ENCODE measurements around the gene PDE9A. TPM values are rescaled to one million over a fixed set of nuclear protein-coding genes. Genes with fewer than 3 reads are reported as not detected.

The PDE9A gene
- total RNA-seq, 1 donor from 2014 or later = 12.3 TPM

DNA sequence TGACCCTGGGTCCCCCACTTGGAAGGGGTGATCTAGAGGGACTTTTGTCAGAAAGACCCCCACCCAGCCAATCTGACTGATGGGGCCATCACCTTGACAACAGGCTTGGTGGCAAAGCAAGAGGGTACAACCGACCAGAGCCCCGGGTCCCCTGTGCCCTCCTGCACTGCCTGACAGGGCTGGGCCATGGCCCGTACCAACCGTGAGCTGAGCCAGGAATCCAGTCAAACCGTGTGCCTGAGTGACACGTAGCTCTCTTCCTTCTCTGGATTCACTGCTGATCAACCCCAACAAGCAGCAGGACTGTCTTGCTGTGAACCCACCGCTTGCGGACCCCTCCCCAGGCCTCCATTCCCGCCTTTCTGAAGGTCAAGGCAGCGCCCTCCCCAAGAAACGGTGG, 27.0 kb downstream of the PDE9A start:
- Mint-ChIP-seq H3K36me3 (ENCODE audit: unreplicated experiment) (no peaks in the 10 kb centered on the region), H3K4me1 (ENCODE audit: unreplicated experiment) (peaks cover 51% of the 10 kb centered on the region), H3K4me3 (ENCODE audit: unreplicated experiment) (no peak overlapping the region), H3K27ac (ENCODE audit: unreplicated experiment) (no peak overlapping the region), H3K27me3 (ENCODE audit: unreplicated experiment) (peaks cover 11% of the 10 kb centered on the region), H3K9me3 (ENCODE audit: unreplicated experiment) (no peaks in the 10 kb centered on the region)
- TF ChIP-seq, protein P1, sequence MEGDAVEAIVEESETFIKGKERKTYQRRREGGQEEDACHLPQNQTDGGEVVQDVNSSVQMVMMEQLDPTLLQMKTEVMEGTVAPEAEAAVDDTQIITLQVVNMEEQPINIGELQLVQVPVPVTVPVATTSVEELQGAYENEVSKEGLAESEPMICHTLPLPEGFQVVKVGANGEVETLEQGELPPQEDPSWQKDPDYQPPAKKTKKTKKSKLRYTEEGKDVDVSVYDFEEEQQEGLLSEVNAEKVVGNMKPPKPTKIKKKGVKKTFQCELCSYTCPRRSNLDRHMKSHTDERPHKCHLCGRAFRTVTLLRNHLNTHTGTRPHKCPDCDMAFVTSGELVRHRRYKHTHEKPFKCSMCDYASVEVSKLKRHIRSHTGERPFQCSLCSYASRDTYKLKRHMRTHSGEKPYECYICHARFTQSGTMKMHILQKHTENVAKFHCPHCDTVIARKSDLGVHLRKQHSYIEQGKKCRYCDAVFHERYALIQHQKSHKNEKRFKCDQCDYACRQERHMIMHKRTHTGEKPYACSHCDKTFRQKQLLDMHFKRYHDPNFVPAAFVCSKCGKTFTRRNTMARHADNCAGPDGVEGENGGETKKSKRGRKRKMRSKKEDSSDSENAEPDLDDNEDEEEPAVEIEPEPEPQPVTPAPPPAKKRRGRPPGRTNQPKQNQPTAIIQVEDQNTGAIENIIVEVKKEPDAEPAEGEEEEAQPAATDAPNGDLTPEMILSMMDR (IDR thresholded peaks at IDR 0.05) = no peak
- no peak for DNase-seq (ENCODE audit: extremely low spot score, unreplicated experiment)

DNA sequence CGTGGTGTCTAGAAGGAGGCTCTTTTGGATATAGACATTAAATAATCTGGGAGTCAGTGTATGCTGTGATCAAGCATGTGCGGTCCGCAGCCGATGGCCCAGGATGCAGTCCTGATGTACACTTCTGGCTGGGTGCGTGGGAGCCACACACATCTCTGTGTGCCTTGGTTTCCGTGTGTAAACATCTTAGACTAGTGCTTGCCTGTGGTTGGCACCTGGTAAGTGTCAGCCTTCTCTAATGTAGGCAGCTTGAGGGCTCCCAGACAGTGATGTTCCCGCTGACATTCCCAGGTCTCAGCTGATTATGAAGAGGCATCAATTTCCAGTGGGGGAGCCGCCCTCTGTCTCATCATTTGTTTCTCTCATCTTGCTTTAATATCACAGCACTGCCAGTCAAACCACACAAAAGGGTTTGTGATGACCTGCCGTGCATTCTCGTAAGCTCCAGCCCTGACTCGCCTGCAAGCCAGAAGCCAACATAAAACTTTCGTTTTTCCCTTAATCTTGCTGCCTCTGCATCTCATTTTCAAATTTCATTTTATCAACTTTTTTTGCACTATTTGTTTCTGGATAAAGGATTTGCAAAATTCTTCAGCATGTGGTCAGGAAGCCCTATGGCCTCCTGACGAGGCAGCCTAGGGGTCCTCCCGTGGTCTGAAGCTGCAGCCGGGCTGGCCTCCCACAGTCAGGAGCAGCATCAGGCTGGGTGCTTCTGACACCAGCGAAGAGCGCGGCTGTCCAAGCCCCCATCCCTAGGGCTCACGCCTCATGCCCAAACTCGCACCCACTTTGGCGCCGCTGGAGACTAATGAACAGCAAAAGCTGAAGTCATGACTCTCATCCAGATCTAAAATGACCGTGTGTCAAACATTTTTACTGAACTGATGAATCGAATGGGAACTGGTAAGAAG, 28.1 kb downstream of the PDE9A start:
- no peak overlapping the region for H3K27ac Mint-ChIP-seq (ENCODE audit: unreplicated experiment)
- peaks cover 40% of the 10 kb centered on the region for H3K4me1 Mint-ChIP-seq (ENCODE audit: unreplicated experiment)
- peaks cover 7% of the 10 kb centered on the region for H3K27me3 Mint-ChIP-seq (ENCODE audit: unreplicated experiment)
- H3K36me3 Mint-ChIP-seq (ENCODE audit: unreplicated experiment) = no peaks in the 10 kb centered on the region
- H3K9me3 Mint-ChIP-seq (ENCODE audit: unreplicated experiment) = no peaks in the 10 kb centered on the region
- TF ChIP-seq, protein P1 (IDR thresholded peaks at IDR 0.05) = no peak
- no peak overlapping the region for H3K4me3 Mint-ChIP-seq (ENCODE audit: unreplicated experiment)
- DNase-seq (ENCODE audit: extremely low spot score, unreplicated experiment) = no peak

DNA sequence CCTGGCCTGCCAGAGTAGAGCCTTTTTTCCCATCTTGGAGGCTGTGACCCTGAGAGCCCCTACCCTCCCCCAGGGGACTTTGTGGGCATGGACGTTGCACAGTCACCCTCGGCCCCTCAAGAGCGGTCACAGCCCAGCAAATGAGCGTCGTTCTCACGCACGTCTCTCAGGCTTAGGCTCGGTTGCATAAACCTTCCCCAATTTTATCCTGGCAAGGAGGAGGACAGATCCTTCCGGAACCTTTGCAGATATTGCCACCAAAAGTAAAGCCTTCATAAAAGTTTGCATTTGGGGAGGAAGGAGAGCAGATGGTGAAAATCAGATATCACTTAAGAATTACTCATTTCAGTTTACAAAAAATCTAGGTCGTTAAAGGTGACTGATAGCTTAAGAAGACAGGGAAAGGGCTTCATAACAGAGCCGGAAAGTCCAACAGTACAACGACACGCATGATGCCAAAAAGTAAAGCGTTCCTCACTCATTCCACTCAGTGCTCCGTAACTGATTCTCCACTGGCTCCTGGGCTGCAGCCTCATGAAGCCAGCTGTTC, 29.3 kb downstream of the PDE9A start:
- peaks cover under 1% of the 10 kb centered on the region for H3K36me3 Mint-ChIP-seq (ENCODE audit: unreplicated experiment)
- TF ChIP-seq, protein P1 (IDR thresholded peaks at IDR 0.05) = no peak
- peaks cover 7% of the 10 kb centered on the region for H3K27me3 Mint-ChIP-seq (ENCODE audit: unreplicated experiment)
- DNase-seq (ENCODE audit: extremely low spot score, unreplicated experiment) = no peak
- no peak overlapping the region for H3K4me3 Mint-ChIP-seq (ENCODE audit: unreplicated experiment)
- H3K4me1 Mint-ChIP-seq (ENCODE audit: unreplicated experiment) = peaks cover 29% of the 10 kb centered on the region
- no peak overlapping the region for H3K27ac Mint-ChIP-seq (ENCODE audit: unreplicated experiment)
- H3K9me3 Mint-ChIP-seq (ENCODE audit: unreplicated experiment) = no peaks in the 10 kb centered on the region

DNA sequence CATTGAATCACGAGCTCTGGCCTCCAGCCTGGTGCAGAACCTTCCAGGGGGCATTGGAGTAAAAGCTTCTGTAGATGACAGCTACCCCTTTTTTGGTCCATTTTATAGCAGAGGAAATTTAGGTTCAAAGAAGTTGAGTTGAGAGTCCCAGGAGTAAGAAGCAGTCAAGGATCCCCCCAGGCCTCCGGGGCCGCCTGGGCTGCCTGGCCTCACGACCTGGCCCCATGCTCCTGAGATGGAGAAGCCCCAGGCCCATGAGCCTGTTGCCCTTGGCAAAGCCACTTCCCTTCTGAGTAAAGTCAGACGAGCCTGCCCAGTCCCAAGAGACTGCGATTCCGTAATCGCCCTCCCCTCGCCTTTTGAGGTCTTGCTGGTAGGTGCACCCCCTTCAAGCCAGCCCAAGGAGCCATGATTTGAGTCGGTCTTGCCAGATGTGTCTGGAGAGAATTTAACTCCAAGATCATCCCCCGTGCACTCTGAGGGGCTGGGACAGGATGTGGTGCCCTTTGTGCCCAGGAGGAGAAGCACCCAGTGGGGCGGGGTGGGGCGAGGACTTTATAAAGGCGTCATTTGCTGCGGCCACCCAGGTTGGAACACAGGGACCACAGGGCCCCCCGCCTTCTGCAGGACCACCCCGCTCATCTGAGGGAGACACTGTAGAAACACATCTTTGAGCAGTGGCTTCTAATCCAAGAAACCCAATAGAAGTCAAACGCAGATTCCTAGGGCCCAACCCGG, 30.1 kb downstream of the PDE9A start:
- no peak overlapping the region for H3K27ac Mint-ChIP-seq (ENCODE audit: unreplicated experiment)
- H3K4me1 Mint-ChIP-seq (ENCODE audit: unreplicated experiment) = peaks cover 21% of the 10 kb centered on the region
- H3K27me3 Mint-ChIP-seq (ENCODE audit: unreplicated experiment) = peaks cover 7% of the 10 kb centered on the region
- H3K36me3 Mint-ChIP-seq (ENCODE audit: unreplicated experiment) = peaks cover 3% of the 10 kb centered on the region
- TF ChIP-seq, protein P1 (IDR thresholded peaks at IDR 0.05) = no peak
- DNase-seq (ENCODE audit: extremely low spot score, unreplicated experiment) = no peak
- no peak overlapping the region for H3K4me3 Mint-ChIP-seq (ENCODE audit: unreplicated experiment)
- no peaks in the 10 kb centered on the region for H3K9me3 Mint-ChIP-seq (ENCODE audit: unreplicated experiment)
